Activated naive CD8-positive, alpha-beta T cell treated with anti-CD3 and anti-CD28 coated beads for 36 hours (primary cell): ENCODE data around the gene OR2A42. TPM values are rescaled to one million over a fixed set of nuclear protein-coding genes. Genes with fewer than 3 reads are reported as not detected.
"Not testable (repeated sequence)": the region's sequence is repeated elsewhere in the genome, so short reads cannot be mapped to it uniquely, and the experiment has no call there.

ENCODE experiments used
- DNase-seq: peaks from one replicate; pipeline ENCODE4 v3.0.0; 2021
- H3K27ac Mint-ChIP-seq: one replicate; pipeline ENCODE4 v1.8.0; 2022; ENCODE audit warnings: mild to moderate bottlenecking, moderate library complexity, mixed read lengths
- H3K27me3 Mint-ChIP-seq: one replicate; pipeline ENCODE4 v1.8.0; 2022; ENCODE audit warnings: mild to moderate bottlenecking, mixed read lengths
- H3K36me3 Mint-ChIP-seq: one replicate; pipeline ENCODE4 v1.8.0; 2021; ENCODE audit warnings: mild to moderate bottlenecking, mixed read lengths
- H3K4me1 Mint-ChIP-seq: one replicate; pipeline ENCODE4 v1.8.0; 2021; ENCODE audit warnings: mixed read lengths
- H3K4me3 Mint-ChIP-seq: one replicate; pipeline ENCODE4 v1.8.0; 2022; ENCODE audit warnings: mild to moderate bottlenecking, moderate library complexity, mixed read lengths
- H3K9me3 Mint-ChIP-seq: one replicate; pipeline ENCODE4 v1.8.0; 2022; ENCODE audit warnings: mixed read lengths
- total RNA-seq, 2 experiments: library from RNA; stranded (reverse); gene quantifications; one replicate each; pipeline ENCODE4 v1.2.3, GENCODE V29; 2021

The OR2A42 gene
- total RNA-seq, 2 experiments from 2014 or later = not detected

DNA sequence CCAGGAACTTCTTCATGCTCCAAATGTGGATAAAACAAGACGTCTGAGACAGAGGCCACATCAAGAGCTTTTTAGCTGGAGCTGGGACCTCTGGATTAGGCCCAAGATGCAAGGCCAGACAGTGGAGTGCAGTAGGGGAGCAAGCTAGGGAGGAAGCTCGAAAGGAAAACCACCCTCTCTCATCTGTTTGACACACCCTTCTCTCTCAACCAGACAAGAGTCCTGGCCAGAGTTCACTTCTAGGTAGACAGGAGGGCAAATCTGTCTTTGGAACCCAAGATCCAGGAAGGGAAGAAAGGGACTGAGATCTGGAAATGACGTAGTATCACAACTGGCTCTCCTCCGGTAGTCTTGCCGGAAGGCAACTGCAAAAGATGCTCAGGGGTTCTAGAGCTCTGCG lies 45.0 kb downstream of the OR2A42 start:
- not testable (repeated sequence) for H3K9me3 Mint-ChIP-seq, H3K4me1 Mint-ChIP-seq, DNase-seq, H3K27ac Mint-ChIP-seq, H3K36me3 Mint-ChIP-seq, H3K27me3 Mint-ChIP-seq, H3K4me3 Mint-ChIP-seq

DNA sequence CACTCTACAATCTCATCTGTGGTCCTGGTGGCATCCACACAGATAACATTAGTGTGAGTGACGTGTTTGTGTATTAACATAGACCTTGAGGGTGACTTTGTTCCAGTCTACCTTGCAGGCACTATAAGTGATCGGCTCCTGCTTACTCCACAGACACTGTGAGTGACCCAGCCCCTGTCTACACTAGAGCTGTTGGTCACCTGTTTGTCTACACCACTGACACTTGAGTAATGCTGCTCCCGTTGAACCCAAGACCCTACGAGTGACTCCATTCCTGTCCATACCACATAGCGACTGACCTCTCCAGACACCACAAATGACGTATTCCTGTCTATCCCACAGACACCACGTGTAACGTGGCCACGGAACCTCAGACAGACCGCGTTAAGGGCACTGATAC lies 45.6 kb downstream of the OR2A42 start:
- H3K4me1 Mint-ChIP-seq, H3K9me3 Mint-ChIP-seq, DNase-seq, H3K27me3 Mint-ChIP-seq, H3K27ac Mint-ChIP-seq, H3K36me3 Mint-ChIP-seq, H3K4me3 Mint-ChIP-seq: not testable (repeated sequence)

DNA sequence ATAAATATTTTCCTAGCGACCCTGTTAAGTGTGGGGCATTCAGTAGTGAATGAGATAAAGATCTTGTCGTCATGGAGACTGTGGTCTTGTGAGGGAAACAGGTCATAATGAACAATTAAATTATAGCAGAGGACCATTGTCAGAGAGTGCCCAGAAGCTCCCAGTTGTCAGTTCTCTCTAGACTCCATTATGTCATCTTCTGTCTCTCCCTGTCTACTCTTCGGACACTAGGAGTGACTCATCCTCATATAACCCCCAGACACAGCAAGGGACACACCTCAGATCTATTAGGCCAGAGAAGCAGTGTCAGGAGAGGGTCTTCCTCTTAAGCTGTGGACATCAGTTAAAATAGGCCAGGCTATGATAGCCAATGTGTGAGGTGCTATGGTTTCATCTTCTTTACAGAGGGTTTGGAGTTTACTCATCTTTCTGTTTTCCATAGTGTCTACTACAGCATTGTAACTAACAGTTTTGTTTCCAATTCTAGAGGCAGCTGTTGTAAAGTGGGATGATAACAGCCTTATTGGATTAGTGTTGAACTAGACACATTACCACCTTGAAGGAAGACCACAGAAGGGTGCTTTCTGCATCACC lies 50.7 kb downstream of the OR2A42 start:
- not testable (repeated sequence) for DNase-seq, H3K36me3 Mint-ChIP-seq, H3K4me3 Mint-ChIP-seq, H3K27me3 Mint-ChIP-seq, H3K4me1 Mint-ChIP-seq, H3K9me3 Mint-ChIP-seq, H3K27ac Mint-ChIP-seq

DNA sequence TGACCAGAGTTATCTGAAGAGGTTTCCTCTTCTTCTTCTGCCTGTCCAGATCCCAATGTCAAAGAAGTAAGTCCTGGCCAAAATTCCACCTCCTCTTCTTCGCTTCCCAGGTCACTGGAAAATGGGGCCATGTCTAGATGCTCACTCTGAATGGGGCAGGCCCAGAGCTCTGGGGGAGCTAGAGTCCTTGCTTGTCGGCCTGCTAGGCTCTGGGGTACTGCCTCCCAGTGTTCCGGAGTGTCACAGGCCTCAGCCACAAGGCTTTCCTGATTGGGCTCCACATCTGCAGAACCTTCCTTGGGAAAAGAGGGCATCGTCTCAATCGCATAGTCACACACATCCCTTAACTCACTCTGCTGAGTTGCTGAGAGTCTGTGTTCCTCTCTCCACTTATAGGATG lies 51.6 kb downstream of the OR2A42 start:
- DNase-seq, H3K4me3 Mint-ChIP-seq, H3K9me3 Mint-ChIP-seq, H3K27ac Mint-ChIP-seq, H3K4me1 Mint-ChIP-seq, H3K36me3 Mint-ChIP-seq, H3K27me3 Mint-ChIP-seq: not testable (repeated sequence)

DNA sequence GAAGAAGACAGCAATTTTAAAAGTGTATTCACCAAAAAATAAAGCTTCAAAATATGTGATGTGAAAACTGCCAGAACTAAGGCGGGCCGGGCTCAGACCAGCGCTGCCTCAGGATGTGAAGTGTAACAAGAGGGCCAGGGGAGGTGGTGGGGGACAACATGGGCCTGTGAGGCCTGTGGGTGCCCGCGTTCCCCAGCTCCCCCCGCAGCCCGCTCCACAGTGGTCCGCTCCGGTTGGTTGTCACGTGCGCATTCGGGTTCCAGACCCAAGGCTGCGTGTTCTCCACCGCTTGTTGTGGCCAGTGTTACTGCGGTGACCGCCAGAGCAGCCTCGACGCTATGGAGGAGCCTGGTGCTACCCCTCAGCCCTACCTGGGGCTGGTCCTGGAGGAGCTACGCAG lies 56.2 kb downstream of the OR2A42 start, which contains the start of gene CTAGE4:
Gene CTAGE4 (plus strand): TSS at position 301 of the 400 bp plus-strand sequence. CDS start 38 bp downstream, at position 339.
- H3K4me1 Mint-ChIP-seq, H3K27ac Mint-ChIP-seq, H3K36me3 Mint-ChIP-seq, DNase-seq, H3K9me3 Mint-ChIP-seq, H3K4me3 Mint-ChIP-seq, H3K27me3 Mint-ChIP-seq: not testable (repeated sequence)

DNA sequence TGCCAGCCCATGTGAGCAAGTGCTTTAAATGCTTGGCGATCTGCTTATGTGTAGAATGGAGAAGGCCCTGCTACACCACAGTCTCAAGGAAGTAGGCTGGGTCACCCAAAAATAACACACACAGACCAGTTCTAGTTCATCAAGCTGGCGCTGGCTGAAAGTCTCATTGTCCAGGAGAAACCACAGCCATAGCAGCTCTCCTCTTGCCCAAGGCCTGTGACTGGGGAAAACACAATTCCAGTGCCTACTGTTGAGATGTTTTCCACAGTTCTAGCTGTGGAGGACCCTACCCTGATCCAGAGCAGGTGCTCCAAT lies 60.3 kb downstream of the OR2A42 start:
- not testable (repeated sequence) for H3K9me3 Mint-ChIP-seq, H3K27ac Mint-ChIP-seq, H3K27me3 Mint-ChIP-seq, H3K4me3 Mint-ChIP-seq, H3K36me3 Mint-ChIP-seq, H3K4me1 Mint-ChIP-seq, DNase-seq

DNA sequence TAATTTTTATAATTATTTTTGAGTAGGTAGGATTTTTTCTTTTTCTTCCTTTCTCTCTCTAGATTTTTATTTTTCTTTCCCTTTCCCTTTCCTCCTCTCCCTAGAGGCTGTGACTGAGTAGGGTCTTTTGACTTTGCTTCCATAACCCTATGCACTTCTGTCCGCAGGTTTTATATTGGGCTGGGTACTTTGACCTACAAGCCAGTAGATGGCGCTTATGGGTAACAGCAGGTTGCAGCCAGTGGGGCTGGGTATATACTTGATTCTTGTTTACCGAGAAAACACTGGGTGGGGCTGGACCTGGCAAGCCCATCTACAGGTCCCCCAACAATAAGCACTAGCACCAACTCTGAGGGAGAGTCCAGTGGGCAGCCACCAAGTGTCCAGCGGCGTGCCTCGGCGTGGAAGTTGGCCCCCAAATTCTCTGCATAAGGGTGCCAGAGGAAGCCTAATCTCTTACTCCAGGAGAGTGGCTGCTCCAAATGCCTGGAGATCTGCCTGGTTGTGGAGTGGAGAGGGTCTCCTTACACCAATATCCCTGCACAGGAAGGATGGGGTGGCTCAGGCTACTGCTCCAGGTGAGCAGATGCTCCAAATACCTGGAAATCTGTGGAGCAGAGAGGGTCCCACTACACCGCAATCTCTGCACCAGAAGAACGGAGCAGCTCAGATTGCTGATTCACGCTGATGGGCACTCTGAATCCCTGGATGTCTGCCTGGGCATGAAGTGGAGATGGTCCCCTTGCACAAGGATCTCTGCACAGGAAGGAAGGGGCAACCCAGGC lies 60.8 kb downstream of the OR2A42 start:
- H3K9me3 Mint-ChIP-seq, H3K27ac Mint-ChIP-seq, H3K27me3 Mint-ChIP-seq, H3K4me1 Mint-ChIP-seq, H3K36me3 Mint-ChIP-seq, H3K4me3 Mint-ChIP-seq: not testable (repeated sequence)
- peak; percentile 13 for DNase-seq

Other genes with a start within 250 kb of the OR2A42 start
- not detected for gene OR6B1, start 239.3 kb downstream of the OR2A42 start, total RNA-seq
- not detected for gene OR2A5, start 190.7 kb downstream of the OR2A42 start, total RNA-seq
- gene OR2A25, start 169.8 kb downstream of the OR2A42 start, total RNA-seq = not detected
- not detected for gene OR2A12, start 153.3 kb downstream of the OR2A42 start, total RNA-seq
- not detected for gene OR2A2, start 130.0 kb downstream of the OR2A42 start, total RNA-seq
- gene OR2A14, start 116.4 kb downstream of the OR2A42 start, total RNA-seq = not detected
- gene CTAGE4, start 56.1 kb downstream of the OR2A42 start, total RNA-seq = 1 to 10 TPM in 1 of 2 experiments, under 1 TPM in 1; 0.90 to 1.8 TPM
- gene ARHGEF35, start 43.8 kb downstream of the OR2A42 start, total RNA-seq = 1 to 10 TPM; 6.7 to 6.8 TPM
- 1 to 10 TPM; 1.3 to 1.4 TPM for gene OR2A7, start 25.2 kb upstream of the OR2A42 start, total RNA-seq
- gene CTAGE8, start 29.7 kb upstream of the OR2A42 start, total RNA-seq = 1 to 10 TPM in 1 of 2 experiments, not detected in 1; 1.9 TPM
- gene OR2A1, start 72.8 kb upstream of the OR2A42 start, total RNA-seq = not detected
- 10 to 100 TPM; 10.9 to 13.3 TPM for gene ARHGEF5, start 115.8 kb upstream of the OR2A42 start, total RNA-seq
- not detected for gene NOBOX, start 164.1 kb upstream of the OR2A42 start, total RNA-seq